SK-N-MC (cell line): ENCODE measurements around the gene SLC47A1.

ENCODE experiments used
- EZH2 ChIP-seq: fragments of 200-600 bp; sonication (generic); IDR thresholded peaks from one replicate; pipeline ENCODE4 v1.6.1; 2017; ENCODE audit warnings: antibody characterized with exemption
- FOXP2 ChIP-seq: optimal IDR thresholded peaks from 2 replicates; pipeline ENCODE3; 2011; ENCODE audit warnings: mild to moderate bottlenecking, moderate library complexity; ENCODE audit not compliant: insufficient read depth; ENCODE audit errors: extremely low read length, control extremely low read depth
- POLR2AphosphoS5 ChIP-seq: IDR thresholded peaks from 2 replicates; pipeline ENCODE4 v1.6.1; 2012; ENCODE audit warnings: mild to moderate bottlenecking, low read depth, low read length, borderline replicate concordance

DNA sequence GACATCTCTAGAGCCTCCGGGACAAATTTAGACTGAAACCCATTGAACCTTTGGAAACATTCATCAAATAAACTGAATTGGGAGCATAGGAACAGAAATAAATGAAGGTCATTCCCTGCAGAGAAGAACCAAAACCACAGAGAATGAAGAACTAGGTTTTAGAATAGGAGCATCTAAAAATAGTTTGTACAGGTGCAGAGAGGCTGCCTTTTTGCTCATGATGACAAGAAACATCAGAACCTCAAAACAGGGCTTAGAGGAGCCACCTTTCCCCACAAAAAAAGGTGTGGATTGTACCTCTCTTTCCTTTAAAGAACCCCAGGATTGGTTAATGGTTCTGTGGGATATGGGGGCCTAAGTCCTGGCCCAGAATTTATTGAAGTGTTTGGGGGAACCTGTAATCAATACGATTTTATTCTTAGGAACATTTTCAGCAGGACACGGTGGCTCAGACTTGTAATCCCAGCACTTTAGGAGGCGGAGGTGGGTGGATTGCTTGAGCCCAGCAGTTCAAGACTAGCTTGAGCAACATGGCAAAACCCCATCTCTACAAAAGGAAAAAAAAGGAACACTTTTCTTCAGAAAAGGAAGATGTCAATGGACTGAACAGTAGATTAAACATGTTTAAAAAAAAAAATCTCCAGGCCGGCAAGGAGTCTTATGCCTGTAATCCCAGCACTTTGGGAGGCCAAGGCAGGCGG is 37.7 kb upstream of the SLC47A1 start:
- TF ChIP-seq EZH2 = no peak
- TF ChIP-seq POLR2AphosphoS5 = no peak
- TF ChIP-seq FOXP2 = no peak
